Measurements from ENCODE around the gene ZSCAN31. TPM values are rescaled to one million over a fixed set of nuclear protein-coding genes. Genes with fewer than 3 reads are reported as not detected.

ZSCAN31 gene
- total and polyA plus RNA-seq, 9 of the 15 experiments (the other 6 are each of a cell fraction or from before 2014, with no cell fraction given), result 3.9 to 12.1 (median 7.0) TPM

DNA sequence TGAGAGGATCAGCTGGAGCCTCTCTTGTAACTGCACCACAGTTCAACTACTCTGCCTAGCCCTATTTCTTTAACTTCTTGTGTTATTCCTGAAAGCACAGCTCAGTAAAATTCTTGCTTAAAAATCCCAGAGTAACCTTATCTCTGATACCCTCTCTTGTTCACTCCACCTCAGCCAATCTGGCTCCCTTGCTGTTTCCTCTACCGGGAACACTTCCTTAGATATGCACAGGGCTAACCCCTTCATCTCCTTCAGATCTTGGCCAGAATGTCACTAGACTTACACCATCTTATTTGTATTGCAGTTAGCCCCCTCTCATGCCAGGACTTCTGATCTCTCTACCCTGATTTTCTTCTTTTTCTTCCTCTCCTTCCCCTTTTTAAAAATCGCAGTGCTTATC, 11.2 kb upstream of the ZSCAN31 start (continued):
- no peak for TF ChIP-seq CTCFL (IDR thresholded peaks at IDR 0.05; ENCODE audit: borderline replicate concordance, insufficient read depth, low read depth, low read length, poor library complexity, severe bottlenecking)
- no peak for TF ChIP-seq STAT5B (CRISPR knock-in tag; IDR thresholded peaks at IDR 0.05)
- no peak for TF ChIP-seq SMAD2 (IDR thresholded peaks at IDR 0.05; ENCODE audit: low read depth, low read length)
- no peak for TF ChIP-seq ZNF592 (IDR thresholded peaks at IDR 0.05)
- no peak; the same call in 1 of the 2 replicates for TF ChIP-seq ZNF197 (CRISPR knock-in tag; IDR thresholded peaks at IDR 0.05; ENCODE audit: low read depth)
- no peak for TF ChIP-seq NFIC (IDR thresholded peaks at IDR 0.05)
- TF ChIP-seq, protein P1, sequence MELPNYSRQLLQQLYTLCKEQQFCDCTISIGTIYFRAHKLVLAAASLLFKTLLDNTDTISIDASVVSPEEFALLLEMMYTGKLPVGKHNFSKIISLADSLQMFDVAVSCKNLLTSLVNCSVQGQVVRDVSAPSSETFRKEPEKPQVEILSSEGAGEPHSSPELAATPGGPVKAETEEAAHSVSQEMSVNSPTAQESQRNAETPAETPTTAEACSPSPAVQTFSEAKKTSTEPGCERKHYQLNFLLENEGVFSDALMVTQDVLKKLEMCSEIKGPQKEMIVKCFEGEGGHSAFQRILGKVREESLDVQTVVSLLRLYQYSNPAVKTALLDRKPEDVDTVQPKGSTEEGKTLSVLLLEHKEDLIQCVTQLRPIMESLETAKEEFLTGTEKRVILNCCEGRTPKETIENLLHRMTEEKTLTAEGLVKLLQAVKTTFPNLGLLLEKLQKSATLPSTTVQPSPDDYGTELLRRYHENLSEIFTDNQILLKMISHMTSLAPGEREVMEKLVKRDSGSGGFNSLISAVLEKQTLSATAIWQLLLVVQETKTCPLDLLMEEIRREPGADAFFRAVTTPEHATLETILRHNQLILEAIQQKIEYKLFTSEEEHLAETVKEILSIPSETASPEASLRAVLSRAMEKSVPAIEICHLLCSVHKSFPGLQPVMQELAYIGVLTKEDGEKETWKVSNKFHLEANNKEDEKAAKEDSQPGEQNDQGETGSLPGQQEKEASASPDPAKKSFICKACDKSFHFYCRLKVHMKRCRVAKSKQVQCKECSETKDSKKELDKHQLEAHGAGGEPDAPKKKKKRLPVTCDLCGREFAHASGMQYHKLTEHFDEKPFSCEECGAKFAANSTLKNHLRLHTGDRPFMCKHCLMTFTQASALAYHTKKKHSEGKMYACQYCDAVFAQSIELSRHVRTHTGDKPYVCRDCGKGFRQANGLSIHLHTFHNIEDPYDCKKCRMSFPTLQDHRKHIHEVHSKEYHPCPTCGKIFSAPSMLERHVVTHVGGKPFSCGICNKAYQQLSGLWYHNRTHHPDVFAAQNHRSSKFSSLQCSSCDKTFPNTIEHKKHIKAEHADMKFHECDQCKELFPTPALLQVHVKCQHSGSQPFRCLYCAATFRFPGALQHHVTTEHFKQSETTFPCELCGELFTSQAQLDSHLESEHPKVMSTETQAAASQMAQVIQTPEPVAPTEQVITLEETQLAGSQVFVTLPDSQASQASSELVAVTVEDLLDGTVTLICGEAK (IDR thresholded peaks at IDR 0.05), result peak; percentile 34; the same call in 1 of the 2 replicates
- TF ChIP-seq, protein P1 (CRISPR knock-in tag; IDR thresholded peaks at IDR 0.05), result no peak
- TF ChIP-seq CGGBP1 (CRISPR knock-in tag; IDR thresholded peaks at IDR 0.05), result no peak
- no peak for TF ChIP-seq CBFB (CRISPR knock-in tag; IDR thresholded peaks at IDR 0.05)
- no peak for TF ChIP-seq TRIM28 (IDR thresholded peaks at IDR 0.05)
- TF ChIP-seq FOS (IDR thresholded peaks at IDR 0.05; ENCODE audit: extremely low read depth, insufficient read length), result no peak
- TF ChIP-seq SMARCA4 (IDR thresholded peaks at IDR 0.05), result 0 out of 2 replicates have a peak, but pooled peaks have one; percentile 15
- TF ChIP-seq PYGO2 (tag; IDR thresholded peaks at IDR 0.05), result no peak

All from K562 (cell line).